GM21526 (cell line): Measurements from ENCODE around the gene DAAM1.

Experiments used
- ATAC-seq: cut with Tn5 transposase; IDR thresholded peaks from one replicate; pipeline ENCODE4 v1.9.1; 2021; ENCODE audit warnings: moderate library complexity; ENCODE audit not compliant: unreplicated experiment, low FRiP score

The DAAM1 gene

GRCh38 chr14:59406454-59407245 is 218.2 kb downstream of the DAAM1 start:
- ATAC-seq = no peak

GRCh38 chr14:59407246-59408010 is 219.0 kb downstream of the DAAM1 start:
- ATAC-seq = no peak

- no peak for ATAC-seq
Observed at GRCh38 chr14:59415836-59416602, 227.6 kb downstream of the DAAM1 start.

DNA sequence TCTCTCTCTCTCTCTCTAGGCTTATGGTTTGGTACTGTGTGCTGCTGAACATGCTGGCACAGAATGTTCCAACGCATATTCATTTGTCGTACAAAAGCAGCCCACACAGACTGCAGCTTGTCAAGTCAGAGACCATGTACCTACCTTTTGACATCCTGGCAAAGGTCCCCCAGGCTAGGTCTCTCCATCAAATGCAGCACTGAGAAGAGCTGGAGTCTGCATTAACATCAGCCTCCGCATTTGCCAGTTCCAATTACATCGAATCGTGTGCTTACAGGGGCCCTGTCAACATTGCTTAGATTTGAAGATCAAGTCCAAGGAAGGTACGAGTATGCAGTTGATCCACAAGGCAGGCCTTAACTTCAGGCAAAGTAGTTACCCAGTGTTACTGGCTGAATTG is 228.8 kb downstream of the DAAM1 start:
- ATAC-seq = no peak

DNA sequence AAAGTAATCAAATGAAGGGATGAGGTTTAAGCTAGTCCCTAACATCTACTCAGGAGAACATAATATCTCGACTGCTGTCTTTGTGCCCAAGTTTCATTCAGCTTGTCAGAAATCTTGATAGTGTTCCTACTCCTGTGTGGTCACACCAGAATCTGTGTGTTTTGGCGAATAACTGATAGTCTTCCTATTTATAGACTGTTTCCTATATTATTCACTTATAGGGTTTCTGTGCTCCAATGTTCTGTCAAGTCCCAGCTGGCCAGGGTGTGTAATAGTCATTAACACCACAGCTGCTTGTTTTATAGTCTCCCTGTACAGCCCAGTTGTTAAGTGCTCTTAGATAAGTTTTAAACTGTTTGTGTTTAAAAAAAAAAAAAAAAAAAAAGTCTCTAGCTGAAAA is 230.8 kb downstream of the DAAM1 start:
- ATAC-seq = no peak
